HCT116 (cell line): Measurements from ENCODE around the gene RAD50.

Experiments
- CTCF ChIP-seq, 3 experiments: fragments of 200-600 bp in 1 of 3; sonication (generic) in 1 of 3; IDR thresholded peaks in 2 of 3; conservative IDR thresholded peaks in 1 of 3; 2 replicates each; pipeline ENCODE4 v1.5.1; 2012 to 2017; ENCODE audit warnings: low read depth in 2 of 3, low read length in 2 of 3, antibody characterized with exemption in 1 of 3, borderline replicate concordance in 1 of 3, control low read depth in 1 of 3, mild to moderate bottlenecking in 1 of 3, mixed read lengths in 1 of 3, mixed run types in 1 of 3, moderate library complexity in 1 of 3; ENCODE audit not compliant: insufficient read depth in 1 of 3
- EZH2 ChIP-seq: fragments of 200-600 bp; sonication (generic); IDR thresholded peaks from 2 replicates; pipeline ENCODE4 v1.6.1; 2017; ENCODE audit warnings: antibody characterized with exemption, mixed run types
- EZH2phosphoT487 ChIP-seq: fragments of 200-600 bp; IDR thresholded peaks from 2 replicates; pipeline ENCODE4 v1.6.1; 2018; ENCODE audit warnings: antibody characterized with exemption, borderline replicate concordance
- JUND ChIP-seq: IDR thresholded peaks from 2 replicates; pipeline ENCODE4 v1.6.1; 2012
- POLR2A ChIP-seq: IDR thresholded peaks from 2 replicates; pipeline ENCODE4 v1.7.0; 2011; ENCODE audit warnings: borderline replicate concordance; ENCODE audit not compliant: insufficient read depth, insufficient read length; ENCODE audit errors: extremely low read depth
- POLR2AphosphoS5 ChIP-seq: IDR thresholded peaks from 2 replicates; pipeline ENCODE4 v1.6.1; 2011; ENCODE audit warnings: mild to moderate bottlenecking, low read depth, low read length, moderate library complexity
- REST ChIP-seq: IDR thresholded peaks from 2 replicates; pipeline ENCODE4 v1.6.1; 2012; ENCODE audit warnings: low read depth
- ZBTB33 ChIP-seq: IDR thresholded peaks from 2 replicates; pipeline ENCODE4 v1.6.1; 2011; ENCODE audit warnings: mild to moderate bottlenecking, low read length, moderate library complexity; ENCODE audit not compliant: insufficient replicate concordance; ENCODE audit errors: extremely low read depth

GRCh38 chr5:132673488-132673887, 116.7 kb downstream of the RAD50 start:
- no peak for TF ChIP-seq POLR2A
- no peak for TF ChIP-seq CTCF (IDR thresholded peaks at IDR 0.05 in 2 of 3, conservative IDR thresholded peaks at IDR 0.05 in 1 of 3; ENCODE audit: borderline replicate concordance in 1 of 3, insufficient read depth in 1 of 3, low read depth in 2 of 3, low read length in 2 of 3)
- TF ChIP-seq POLR2AphosphoS5: no peak
- TF ChIP-seq JUND: no peak
- no peak for TF ChIP-seq REST
- TF ChIP-seq ZBTB33: no peak
- no peak for TF ChIP-seq EZH2
- no peak for TF ChIP-seq EZH2phosphoT487
